Neuron (in vitro differentiated cells): ENCODE results near the gene GPER1.

ENCODE experiments used
- H2AFZ ChIP-seq: one replicate; pipeline ENCODE4 v1.6.1; 2013; ENCODE audit warnings: low read depth, mild to moderate bottlenecking, inconsistent platforms, low read length, moderate library complexity
- H3K27me3 ChIP-seq: one replicate; pipeline ENCODE4 v1.6.1; 2013; ENCODE audit warnings: low read length; ENCODE audit not compliant: insufficient read depth
- H3K36me3 ChIP-seq: one replicate; pipeline ENCODE4 v1.6.1; 2013; ENCODE audit warnings: low read length; ENCODE audit not compliant: insufficient read depth
- H3K4me1 ChIP-seq: one replicate; pipeline ENCODE4 v1.6.1; 2013; ENCODE audit warnings: low read length; ENCODE audit not compliant: insufficient read depth
- H3K4me3 ChIP-seq: 2 replicates; pipeline ENCODE4 v1.5.1; 2013; ENCODE audit warnings: mild to moderate bottlenecking, low read length, moderate library complexity
- H3K9me3 ChIP-seq: one replicate; pipeline ENCODE4 v1.6.1; 2013; ENCODE audit warnings: low read length

GPER1 gene

GRCh38 chr7:1092806-1093501 lies 5.0 kb downstream of the GPER1 start:
- Histone ChIP-seq H3K27me3 (no peaks in the 10 kb centered on the region), H3K9me3 (no peaks in the 10 kb centered on the region), H3K4me3 (no peak overlapping the region), H3K36me3 (peaks cover 6% of the 10 kb centered on the region), H3K4me1 (peaks cover 30% of the 10 kb centered on the region), H2AFZ (no peak overlapping the region)

DNA sequence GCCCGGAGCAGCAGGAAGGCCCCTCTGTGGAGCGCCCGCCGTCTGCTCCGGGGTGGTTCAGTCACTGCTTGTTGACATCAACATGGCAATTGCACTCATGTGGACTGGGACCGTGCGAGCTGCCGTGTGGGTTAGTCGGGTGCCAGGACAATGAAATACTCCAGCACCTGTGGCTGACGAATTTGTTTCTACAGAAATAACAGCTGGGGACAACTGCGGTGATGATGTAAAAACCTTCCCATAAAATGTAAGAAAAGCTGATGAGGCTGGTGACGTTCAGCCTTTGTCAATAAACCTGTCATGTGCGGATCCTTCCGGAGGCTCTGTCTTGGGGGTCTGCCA lies 5.6 kb downstream of the GPER1 start:
- Histone ChIP-seq H3K36me3 (peaks cover 6% of the 10 kb centered on the region), H3K9me3 (peaks cover 4% of the 10 kb centered on the region), H3K4me3 (no peak overlapping the region), H2AFZ (no peak overlapping the region), H3K4me1 (peaks cover 25% of the 10 kb centered on the region), H3K27me3 (no peaks in the 10 kb centered on the region)

GRCh38 chr7:1093916-1094508 lies 6.1 kb downstream of the GPER1 start:
- H3K4me1 ChIP-seq: peaks cover 20% of the 10 kb centered on the region
- H2AFZ ChIP-seq: no peak overlapping the region
- no peak overlapping the region for H3K4me3 ChIP-seq
- peaks cover 6% of the 10 kb centered on the region for H3K36me3 ChIP-seq
- peaks cover 4% of the 10 kb centered on the region for H3K9me3 ChIP-seq
- no peaks in the 10 kb centered on the region for H3K27me3 ChIP-seq

- peaks cover 6% of the 10 kb centered on the region for H3K36me3 ChIP-seq
- peaks cover 17% of the 10 kb centered on the region for H3K4me1 ChIP-seq
- H3K27me3 ChIP-seq: no peaks in the 10 kb centered on the region
- no peak overlapping the region for H3K4me3 ChIP-seq
- H2AFZ ChIP-seq: no peak overlapping the region
- peaks cover 4% of the 10 kb centered on the region for H3K9me3 ChIP-seq
Observed at GRCh38 chr7:1094870-1095269, 7.0 kb downstream of the GPER1 start.

DNA sequence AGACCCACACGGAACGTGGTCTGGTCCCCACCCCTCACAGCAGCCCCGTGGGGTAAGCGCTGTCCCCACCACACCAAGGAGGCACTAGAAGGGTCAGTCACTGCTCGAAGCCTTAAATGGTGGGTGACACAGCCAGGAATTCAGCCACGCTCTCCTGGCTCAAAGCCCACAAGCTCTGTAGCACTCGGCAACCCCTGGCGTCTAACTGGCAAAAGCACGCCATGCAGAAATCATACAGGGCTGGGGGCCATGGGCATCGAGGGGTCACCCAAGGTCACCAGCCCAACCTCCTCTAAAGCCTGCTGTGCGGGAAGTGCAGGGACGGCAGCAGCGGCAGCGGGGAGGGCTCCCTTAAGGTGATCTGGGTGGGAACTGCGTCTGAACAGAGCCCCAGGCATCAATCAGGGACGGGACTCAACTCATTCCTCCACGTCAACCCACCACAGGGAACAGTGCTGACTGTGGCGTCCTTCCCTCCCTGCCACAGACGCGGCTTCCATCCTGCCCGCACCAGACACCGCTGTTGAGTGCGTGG lies 7.8 kb downstream of the GPER1 start:
- Histone ChIP-seq H3K27me3 (no peaks in the 10 kb centered on the region), H3K36me3 (peaks cover 6% of the 10 kb centered on the region), H3K4me1 (peaks cover 22% of the 10 kb centered on the region), H2AFZ (no peak overlapping the region), H3K9me3 (peaks cover 4% of the 10 kb centered on the region), H3K4me3 (no peak overlapping the region)

DNA sequence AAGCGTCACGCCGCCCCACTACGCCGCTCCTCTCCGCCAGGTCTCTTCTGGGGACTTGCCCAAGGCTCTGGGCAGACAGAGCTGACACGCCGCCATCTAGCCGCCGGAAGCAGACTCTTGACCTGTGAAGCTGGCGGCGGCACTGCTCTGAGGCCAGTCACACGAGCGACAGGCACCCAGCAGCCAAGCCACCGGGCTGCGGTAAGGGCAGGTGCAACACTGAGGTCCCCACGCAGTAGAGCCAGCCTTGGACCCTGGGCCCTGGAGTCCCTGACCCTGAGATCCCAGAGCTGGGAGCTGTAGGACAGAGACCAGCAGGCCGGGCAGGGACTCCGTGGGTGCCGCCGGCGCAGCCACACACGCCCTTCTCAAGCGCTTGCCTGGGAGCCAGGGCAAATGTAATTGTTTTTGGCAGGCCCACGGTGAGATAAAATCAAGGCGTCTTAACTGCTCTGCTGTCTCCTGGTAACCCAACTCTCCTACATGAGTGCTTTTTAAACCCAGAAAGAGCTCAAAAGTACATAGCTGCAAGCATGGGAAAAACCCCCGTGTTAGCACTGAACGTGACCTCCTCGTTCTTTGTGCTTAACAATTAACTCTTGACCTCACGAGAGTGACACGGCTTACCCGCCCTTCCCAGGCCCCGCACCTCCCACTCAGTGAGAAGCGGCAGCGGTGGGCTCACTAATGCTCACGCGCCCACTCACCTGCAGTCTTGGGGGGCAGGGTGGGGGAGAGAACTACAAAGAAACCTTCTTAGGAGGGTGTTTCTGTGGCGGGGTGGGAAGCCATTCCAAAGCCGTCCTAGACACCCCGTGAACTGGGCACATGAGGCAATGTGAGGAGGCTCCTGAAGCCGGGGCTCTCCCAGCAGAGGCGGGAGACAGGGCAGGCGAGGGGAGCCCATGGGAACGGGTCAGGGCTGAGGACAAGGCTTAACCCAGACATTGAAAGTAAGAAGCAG lies 8.5 kb downstream of the GPER1 start:
- Histone ChIP-seq H2AFZ (no peak overlapping the region), H3K4me3 (no peak overlapping the region), H3K4me1 (peaks cover 30% of the 10 kb centered on the region), H3K9me3 (peaks cover 4% of the 10 kb centered on the region), H3K27me3 (no peaks in the 10 kb centered on the region), H3K36me3 (peaks cover 6% of the 10 kb centered on the region)

DNA sequence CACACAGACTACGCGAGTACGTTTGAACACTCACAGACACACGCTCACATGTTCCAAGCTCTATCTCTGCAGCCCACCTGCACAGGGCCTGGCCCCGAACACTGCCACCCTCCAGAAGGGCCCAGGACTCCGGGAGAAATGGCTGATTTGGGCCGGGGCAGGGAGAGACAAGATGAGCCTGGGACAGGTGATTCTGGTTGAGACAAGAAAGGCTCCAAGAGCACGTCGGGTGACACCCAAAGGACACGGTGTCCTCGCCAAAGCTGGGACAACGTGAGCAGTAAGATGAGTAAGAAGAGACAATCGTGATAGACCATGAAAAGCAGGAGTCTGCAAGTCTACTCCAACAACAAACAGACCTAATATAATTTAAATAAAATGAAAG lies 9.2 kb downstream of the GPER1 start:
- H3K4me3 ChIP-seq: no peak overlapping the region
- peaks cover 1% of the 10 kb centered on the region for H3K36me3 ChIP-seq
- no peak overlapping the region for H2AFZ ChIP-seq
- peaks cover 4% of the 10 kb centered on the region for H3K9me3 ChIP-seq
- H3K27me3 ChIP-seq: no peaks in the 10 kb centered on the region
- H3K4me1 ChIP-seq: peaks cover 35% of the 10 kb centered on the region

- H3K4me3 ChIP-seq: no peak overlapping the region
- H3K27me3 ChIP-seq: no peaks in the 10 kb centered on the region
- H3K36me3 ChIP-seq: no peaks in the 10 kb centered on the region
- peaks cover 4% of the 10 kb centered on the region for H3K9me3 ChIP-seq
- H3K4me1 ChIP-seq: peaks cover 35% of the 10 kb centered on the region
- H2AFZ ChIP-seq: no peak overlapping the region
Observed at GRCh38 chr7:1098243-1099153, 10.6 kb downstream of the GPER1 start.

GRCh38 chr7:1099154-1099542 lies 11.2 kb downstream of the GPER1 start:
- Histone ChIP-seq H3K4me3 (no peak overlapping the region), H2AFZ (no peak overlapping the region), H3K36me3 (no peaks in the 10 kb centered on the region), H3K9me3 (peaks cover 4% of the 10 kb centered on the region), H3K4me1 (peaks cover 35% of the 10 kb centered on the region), H3K27me3 (no peaks in the 10 kb centered on the region)

- Histone ChIP-seq H3K36me3 (no peaks in the 10 kb centered on the region), H2AFZ (no peak overlapping the region), H3K4me3 (no peak overlapping the region), H3K4me1 (peaks cover 35% of the 10 kb centered on the region), H3K27me3 (no peaks in the 10 kb centered on the region), H3K9me3 (peaks cover 4% of the 10 kb centered on the region)
Observed at GRCh38 chr7:1099637-1100036, 11.7 kb downstream of the GPER1 start.

GRCh38 chr7:1100386-1100785 lies 12.5 kb downstream of the GPER1 start:
- no peak overlapping the region for H2AFZ ChIP-seq
- H3K36me3 ChIP-seq: no peaks in the 10 kb centered on the region
- no peak overlapping the region for H3K4me3 ChIP-seq
- no peaks in the 10 kb centered on the region for H3K27me3 ChIP-seq
- H3K4me1 ChIP-seq: peaks cover 35% of the 10 kb centered on the region
- H3K9me3 ChIP-seq: peaks cover 4% of the 10 kb centered on the region

DNA sequence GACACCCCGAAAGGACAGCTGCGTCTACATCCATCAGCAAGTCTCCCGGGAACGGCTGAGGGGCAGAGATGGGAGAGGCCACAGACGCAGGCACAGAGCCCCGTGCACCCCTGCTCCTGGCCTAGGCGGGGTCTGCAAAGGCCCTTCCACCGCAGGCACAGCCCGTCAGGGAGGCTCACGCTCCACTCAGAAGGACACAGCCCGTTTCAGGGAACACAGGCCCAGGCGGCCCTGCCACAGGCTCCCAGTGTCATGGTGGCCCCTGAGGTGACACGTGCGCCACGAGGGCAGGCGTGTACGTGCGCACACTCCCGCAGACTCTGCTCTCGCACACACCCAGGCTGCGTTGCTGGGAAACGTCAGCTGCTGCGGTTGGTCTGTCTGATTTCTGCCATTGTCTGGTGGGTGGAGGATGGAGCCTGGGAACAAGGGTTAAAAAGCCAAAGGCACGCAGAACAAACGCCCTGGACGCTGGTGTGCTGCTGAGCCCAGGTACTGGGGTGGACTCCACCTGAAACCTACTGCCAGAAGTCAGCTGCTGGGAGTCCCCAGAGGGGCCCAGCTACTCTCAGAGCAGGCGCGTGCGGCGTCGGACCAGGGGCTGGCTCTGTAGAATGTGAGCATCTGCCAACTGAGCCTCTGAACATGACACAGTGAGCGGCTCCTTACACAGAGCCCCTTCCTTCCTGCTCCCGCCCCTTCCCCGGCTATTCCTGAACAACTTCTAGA lies 13.1 kb downstream of the GPER1 start:
- Histone ChIP-seq H3K4me1 (peaks cover 29% of the 10 kb centered on the region), H3K36me3 (no peaks in the 10 kb centered on the region), H2AFZ (no peak overlapping the region), H3K9me3 (peaks cover 4% of the 10 kb centered on the region), H3K27me3 (no peaks in the 10 kb centered on the region), H3K4me3 (no peak overlapping the region)
